Sigmoid colon (tissue), 7 donors: Measurements from ENCODE around the gene EEFSEC. TPM values are rescaled to one million over a fixed set of nuclear protein-coding genes. Genes with fewer than 3 reads are reported as not detected.

ENCODE experiments used
- DNase-seq: peaks from one replicate; pipeline ENCODE4 v3.0.0-alpha.2; 2019
- H3K27ac ChIP-seq, 4 donors: fragments of 200-600 bp; sonication (generic); one replicate each; pipeline ENCODE4 v1.5.1; 2016 to 2019; ENCODE audit warnings: mild to moderate bottlenecking in 1 of 4
- H3K27me3 ChIP-seq, 3 donors: fragments of 200-600 bp; sonication (generic); one replicate each; pipeline ENCODE4 v1.5.1; 2019; ENCODE audit warnings: mild to moderate bottlenecking in 1 of 3
- H3K36me3 ChIP-seq, 4 donors: fragments of 200-600 bp; sonication (generic); one replicate each; pipeline ENCODE4 v1.5.1; 2016 to 2019
- H3K4me1 ChIP-seq, 4 donors: fragments of 200-600 bp; sonication (generic); one replicate each; pipeline ENCODE4 v1.5.1; 2017 to 2019
- H3K4me3 ChIP-seq, 4 donors: fragments of 200-600 bp; sonication (generic); one replicate each; pipeline ENCODE4 v1.5.1; 2017 to 2019; ENCODE audit warnings: mild to moderate bottlenecking in 2 of 4, moderate library complexity in 1 of 4
- H3K9me3 ChIP-seq, 4 donors: fragments of 200-600 bp in 3 of 4; sonication (generic) in 3 of 4; one replicate each; pipeline versions ENCODE4 v1.5.1 to v1.6.1; 2013 to 2019
- EP300 ChIP-seq, 4 donors: sonication (generic); formaldehyde crosslinking; IDR thresholded peaks; one replicate each; pipeline ENCODE4 v1.6.1; 2017; ENCODE audit warnings: antibody characterized with exemption in 4 of 4
- POLR2A ChIP-seq, 2 donors: fragments of 450-650 bp; IDR thresholded peaks; one replicate each; pipeline ENCODE4 v1.6.1; 2016; ENCODE audit warnings: antibody characterized with exemption in 2 of 2, mild to moderate bottlenecking in 2 of 2, moderate library complexity in 2 of 2
- POLR2AphosphoS5 ChIP-seq, 4 donors: sonication (generic); formaldehyde crosslinking; IDR thresholded peaks; one replicate each; pipeline ENCODE4 v1.6.1; 2017; ENCODE audit warnings: antibody characterized with exemption in 4 of 4
- whole genome bisulfite sequencing, 2 donors: extraction: QIAGEN DNeasy Blood & Tissue Kit; methylation state at CpG; one replicate each; pipeline ENCODE4 v1.1.7; 2013; 5-methylcytosine and 5-hydroxymethylcytosine counted together
- intact Hi-C: fragments of 100-400 bp; cut with DNase I; formaldehyde crosslinking; loops from one replicate; pipeline ENCODE4 v1.15.1; 2023
- polyA plus RNA-seq, 3 donors: library from polyadenylated mRNA; stranded (reverse); fragments of 200-250 nt; gene quantifications; one replicate each; pipeline ENCODE4 v1.2.3, GENCODE V29; 2013
- total RNA-seq, 4 donors: library from RNA; depleted of rRNA; stranded (reverse); fragments of >200 nt; gene quantifications; one replicate each; pipeline ENCODE4 v1.1.0, GENCODE V29; 2016
- TF ChIP-seq, protein P1 (sequence below), 4 experiments: fragments of 450-650 bp in 3 of 4; fragments of 200-600 bp in 1 of 4; IDR thresholded peaks; one replicate each; pipeline ENCODE4 v1.5.1; 2016 to 2019; ENCODE audit warnings: antibody characterized with exemption in 4 of 4, mild to moderate bottlenecking in 3 of 4, moderate library complexity in 2 of 4
- donor health status: healthy with polysubstance abuse.
- donor health status: Bipolar disorder and iron deficiency.
- donor health status: healthy.

The EEFSEC gene
- total and polyA plus RNA-seq, 7 donors = 5.3 to 16.1 (median 12.2) TPM

DNA sequence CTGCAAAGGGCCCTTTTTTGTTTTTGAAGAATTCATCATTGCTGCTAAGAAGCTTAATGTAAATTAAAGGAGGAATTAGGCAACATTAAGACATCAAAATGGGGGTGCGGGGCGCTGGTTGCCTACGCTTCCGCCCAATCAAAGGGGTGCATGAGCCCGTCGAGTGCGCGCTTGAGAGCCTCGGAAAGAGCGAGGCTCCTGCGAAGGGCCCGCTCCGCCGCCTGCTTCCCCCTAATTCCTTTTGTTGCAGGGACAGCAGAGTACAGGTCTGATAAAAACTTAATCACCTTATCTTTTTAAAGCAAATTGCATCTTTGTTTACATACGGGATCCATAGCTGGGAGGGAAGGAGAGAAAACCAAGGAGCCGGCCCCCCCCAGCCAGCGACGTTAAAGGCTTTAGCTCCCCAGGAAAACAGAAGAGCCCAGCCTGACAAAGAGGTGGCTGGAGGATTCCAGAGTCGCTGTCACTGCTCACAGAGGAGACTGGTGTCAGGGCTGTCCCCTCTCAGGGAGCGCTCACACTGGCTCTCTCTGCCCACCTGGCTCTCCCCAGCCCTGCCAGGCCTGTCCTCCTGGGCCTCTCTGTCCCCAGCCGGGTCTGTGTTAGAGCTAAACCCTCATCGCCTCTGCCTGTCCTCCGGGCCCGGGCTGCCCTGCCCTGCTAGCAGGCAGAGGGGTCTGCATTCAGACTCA lies 246.1 kb downstream of the EEFSEC start:
- 96% methylated on average over 24 of the region's 24 CpGs for WGBS, 2 donors
- H3K36me3 ChIP-seq = no peaks in the 10 kb centered on the region
- H3K4me3 ChIP-seq = no peak overlapping the region
- H3K27ac ChIP-seq = no peak overlapping the region
- no peak for DNase-seq
- H3K4me1 ChIP-seq = peaks cover 0 to 12% (median 11%) of the 10 kb centered on the region in 4 donors
- TF ChIP-seq POLR2A (IDR thresholded peaks at IDR 0.05) (no peak), EP300 (IDR thresholded peaks at IDR 0.05) (no peak), POLR2AphosphoS5 (IDR thresholded peaks at IDR 0.05) (no peak)
- TF ChIP-seq, protein P1, sequence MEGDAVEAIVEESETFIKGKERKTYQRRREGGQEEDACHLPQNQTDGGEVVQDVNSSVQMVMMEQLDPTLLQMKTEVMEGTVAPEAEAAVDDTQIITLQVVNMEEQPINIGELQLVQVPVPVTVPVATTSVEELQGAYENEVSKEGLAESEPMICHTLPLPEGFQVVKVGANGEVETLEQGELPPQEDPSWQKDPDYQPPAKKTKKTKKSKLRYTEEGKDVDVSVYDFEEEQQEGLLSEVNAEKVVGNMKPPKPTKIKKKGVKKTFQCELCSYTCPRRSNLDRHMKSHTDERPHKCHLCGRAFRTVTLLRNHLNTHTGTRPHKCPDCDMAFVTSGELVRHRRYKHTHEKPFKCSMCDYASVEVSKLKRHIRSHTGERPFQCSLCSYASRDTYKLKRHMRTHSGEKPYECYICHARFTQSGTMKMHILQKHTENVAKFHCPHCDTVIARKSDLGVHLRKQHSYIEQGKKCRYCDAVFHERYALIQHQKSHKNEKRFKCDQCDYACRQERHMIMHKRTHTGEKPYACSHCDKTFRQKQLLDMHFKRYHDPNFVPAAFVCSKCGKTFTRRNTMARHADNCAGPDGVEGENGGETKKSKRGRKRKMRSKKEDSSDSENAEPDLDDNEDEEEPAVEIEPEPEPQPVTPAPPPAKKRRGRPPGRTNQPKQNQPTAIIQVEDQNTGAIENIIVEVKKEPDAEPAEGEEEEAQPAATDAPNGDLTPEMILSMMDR (IDR thresholded peaks at IDR 0.05) = no peak
- no peaks in the 10 kb centered on the region for H3K9me3 ChIP-seq
- intact Hi-C loops = no loop called here
- H3K27me3 ChIP-seq = no peaks in the 10 kb centered on the region

DNA sequence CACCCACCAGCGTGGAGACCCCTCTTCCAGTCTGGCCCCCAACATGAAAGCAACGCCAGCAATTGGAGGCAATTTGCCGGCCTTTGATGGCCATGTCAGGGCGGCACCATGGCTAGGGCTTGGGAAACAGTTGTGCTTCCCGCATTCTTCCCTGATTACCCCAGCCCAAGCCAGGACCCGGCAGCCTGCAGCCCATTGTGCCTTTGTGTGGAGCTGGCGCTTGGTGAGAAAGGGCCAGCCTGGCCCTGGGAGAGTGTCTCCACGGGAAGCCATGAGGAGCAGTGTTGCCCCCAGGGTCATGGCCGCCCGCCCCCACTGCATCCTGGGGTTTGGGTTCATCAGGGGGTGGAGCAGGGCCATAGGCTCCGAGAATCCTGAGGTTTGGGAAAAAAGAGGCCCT lies 247.4 kb downstream of the EEFSEC start:
- WGBS, 2 donors = 95 to 97% methylated on average over 11 of the region's 11 CpGs
- Histone ChIP-seq H3K4me3 (no peak overlapping the region), H3K27me3 (no peaks in the 10 kb centered on the region), H3K4me1 (peaks cover 0 to under 1% (median under 1%) of the 10 kb centered on the region in 4 donors), H3K9me3 (no peaks in the 10 kb centered on the region), H3K36me3 (no peaks in the 10 kb centered on the region), H3K27ac (no peak overlapping the region)
- no peak for DNase-seq
- no peak for TF ChIP-seq EP300 (IDR thresholded peaks at IDR 0.05)
- TF ChIP-seq POLR2AphosphoS5 (IDR thresholded peaks at IDR 0.05) = no peak
- TF ChIP-seq, protein P1 (IDR thresholded peaks at IDR 0.05) = no peak
- TF ChIP-seq POLR2A (IDR thresholded peaks at IDR 0.05) = no peak
- intact Hi-C loops = no loop called here

DNA sequence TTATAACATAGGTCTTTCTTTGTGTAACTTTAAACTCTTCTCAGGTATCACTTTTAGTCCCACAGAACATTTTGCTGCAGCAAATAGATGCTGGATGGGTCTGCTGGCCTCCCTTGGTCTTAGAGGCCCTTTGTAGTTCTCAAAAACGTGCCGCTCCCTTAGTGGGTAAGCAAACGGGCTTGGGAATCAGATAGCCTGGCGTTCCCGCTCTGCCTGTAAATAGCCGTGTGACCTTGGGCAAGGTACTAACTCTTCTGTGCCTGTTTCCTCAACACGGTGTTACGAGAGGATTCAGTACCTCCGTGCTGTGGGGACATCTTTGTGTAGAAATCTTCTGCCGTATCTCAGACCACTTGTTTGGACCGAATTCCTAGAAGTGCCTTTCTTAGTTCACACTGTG lies 249.0 kb downstream of the EEFSEC start:
- no peak overlapping the region for H3K27ac ChIP-seq
- no peak for DNase-seq
- H3K36me3 ChIP-seq = no peaks in the 10 kb centered on the region
- H3K9me3 ChIP-seq = no peaks in the 10 kb centered on the region
- no peak overlapping the region for H3K4me3 ChIP-seq
- H3K27me3 ChIP-seq = no peaks in the 10 kb centered on the region
- intact Hi-C loops = no loop called here
- 23 to 77% methylated on average over 11 of the region's 11 CpGs for WGBS, 2 donors
- no peaks in the 10 kb centered on the region for H3K4me1 ChIP-seq
- TF ChIP-seq EP300 (IDR thresholded peaks at IDR 0.05) = no peak
- TF ChIP-seq, protein P1 (IDR thresholded peaks at IDR 0.05) = no peak

GRCh38 chr3:128402998-128403397 lies 249.7 kb downstream of the EEFSEC start:
- Histone ChIP-seq H3K27me3 (no peaks in the 10 kb centered on the region), H3K9me3 (no peaks in the 10 kb centered on the region), H3K4me3 (no peak overlapping the region), H3K27ac (no peak overlapping the region), H3K36me3 (no peaks in the 10 kb centered on the region), H3K4me1 (no peaks in the 10 kb centered on the region)
- intact Hi-C loops = no loop called here
- TF ChIP-seq POLR2AphosphoS5 (IDR thresholded peaks at IDR 0.05) (no peak), EP300 (IDR thresholded peaks at IDR 0.05) (no peak), POLR2A (IDR thresholded peaks at IDR 0.05) (no peak)
- TF ChIP-seq, protein P1 (IDR thresholded peaks at IDR 0.05) = no peak
- 68 to 87% methylated on average over 6 of the region's 6 CpGs for WGBS, 2 donors
- DNase-seq = no peak
